ENCODE measurements around the gene SNAPC2.
A peak's percentile ranks its signal among the peaks of the same experiment; 100 is the strongest.
"Not testable (repeated sequence)": the region's sequence is repeated elsewhere in the genome, so short reads cannot be mapped to it uniquely, and the experiment has no call there.

SNAPC2 gene

DNA sequence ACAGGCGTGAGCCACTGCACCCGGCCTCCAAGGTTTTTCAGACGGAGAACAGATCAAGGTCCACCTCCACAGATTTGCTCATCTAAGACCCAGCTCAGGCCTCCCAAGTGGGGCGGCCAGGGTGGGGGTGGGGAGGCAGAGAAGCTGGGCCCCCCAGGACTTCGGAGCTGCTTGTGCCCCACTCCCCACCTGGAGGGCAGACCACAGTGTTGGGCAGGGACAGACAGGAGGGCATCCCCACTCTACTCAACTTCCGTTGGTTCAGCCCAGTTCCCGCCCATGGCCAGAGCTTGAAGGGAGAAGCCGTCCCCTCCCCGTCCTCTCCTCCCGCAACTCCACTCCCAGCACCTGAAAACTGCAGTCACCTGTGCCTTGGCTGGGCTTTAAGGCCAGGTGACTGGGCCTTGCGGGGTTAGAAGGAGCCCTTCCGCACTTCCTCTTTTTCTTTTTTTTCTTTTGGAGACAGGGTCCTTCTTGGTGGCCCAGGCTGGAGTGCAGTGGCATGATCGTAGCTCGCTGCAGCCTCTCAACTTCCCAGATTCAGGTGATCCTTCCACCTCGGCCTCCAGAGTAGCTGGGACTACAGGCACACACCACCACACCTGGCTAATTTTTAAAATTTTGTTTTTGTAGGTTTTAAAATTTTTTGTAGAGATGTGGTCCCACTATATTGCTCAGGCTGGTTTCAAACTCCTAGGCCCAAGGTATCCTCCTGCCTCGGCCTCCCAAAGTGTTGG is 32.6 kb upstream of the SNAPC2 start:
- ChIA-PET POLR2A (interaction anchor here (1.2 to 1.3 kb wide), 3 partner anchors 11 to 33 kb away, joined by 3 to 7 read pairs (median 4); partner anchors contain the start of gene MAP2K7), CTCF (interaction anchor here (1.1 to 2.8 kb wide), 6 partner anchors 14 to 34 kb away, joined by 3 to 13 read pairs (median 5); partner anchors contain the start of gene MAP2K7)
- H3K4me3 ChIP-seq (ENCODE audit: low read depth, low read length), result peak overlapping the region; percentile 83; the same call in 1 of the 2 replicates
- TF ChIP-seq, protein P1, sequence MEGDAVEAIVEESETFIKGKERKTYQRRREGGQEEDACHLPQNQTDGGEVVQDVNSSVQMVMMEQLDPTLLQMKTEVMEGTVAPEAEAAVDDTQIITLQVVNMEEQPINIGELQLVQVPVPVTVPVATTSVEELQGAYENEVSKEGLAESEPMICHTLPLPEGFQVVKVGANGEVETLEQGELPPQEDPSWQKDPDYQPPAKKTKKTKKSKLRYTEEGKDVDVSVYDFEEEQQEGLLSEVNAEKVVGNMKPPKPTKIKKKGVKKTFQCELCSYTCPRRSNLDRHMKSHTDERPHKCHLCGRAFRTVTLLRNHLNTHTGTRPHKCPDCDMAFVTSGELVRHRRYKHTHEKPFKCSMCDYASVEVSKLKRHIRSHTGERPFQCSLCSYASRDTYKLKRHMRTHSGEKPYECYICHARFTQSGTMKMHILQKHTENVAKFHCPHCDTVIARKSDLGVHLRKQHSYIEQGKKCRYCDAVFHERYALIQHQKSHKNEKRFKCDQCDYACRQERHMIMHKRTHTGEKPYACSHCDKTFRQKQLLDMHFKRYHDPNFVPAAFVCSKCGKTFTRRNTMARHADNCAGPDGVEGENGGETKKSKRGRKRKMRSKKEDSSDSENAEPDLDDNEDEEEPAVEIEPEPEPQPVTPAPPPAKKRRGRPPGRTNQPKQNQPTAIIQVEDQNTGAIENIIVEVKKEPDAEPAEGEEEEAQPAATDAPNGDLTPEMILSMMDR (IDR thresholded peaks at IDR 0.05; ENCODE audit: insufficient read depth, low read length, missing control alignments), result no peak
- DNase-seq (ENCODE audit: low read depth, low spot score), result no peak

DNA sequence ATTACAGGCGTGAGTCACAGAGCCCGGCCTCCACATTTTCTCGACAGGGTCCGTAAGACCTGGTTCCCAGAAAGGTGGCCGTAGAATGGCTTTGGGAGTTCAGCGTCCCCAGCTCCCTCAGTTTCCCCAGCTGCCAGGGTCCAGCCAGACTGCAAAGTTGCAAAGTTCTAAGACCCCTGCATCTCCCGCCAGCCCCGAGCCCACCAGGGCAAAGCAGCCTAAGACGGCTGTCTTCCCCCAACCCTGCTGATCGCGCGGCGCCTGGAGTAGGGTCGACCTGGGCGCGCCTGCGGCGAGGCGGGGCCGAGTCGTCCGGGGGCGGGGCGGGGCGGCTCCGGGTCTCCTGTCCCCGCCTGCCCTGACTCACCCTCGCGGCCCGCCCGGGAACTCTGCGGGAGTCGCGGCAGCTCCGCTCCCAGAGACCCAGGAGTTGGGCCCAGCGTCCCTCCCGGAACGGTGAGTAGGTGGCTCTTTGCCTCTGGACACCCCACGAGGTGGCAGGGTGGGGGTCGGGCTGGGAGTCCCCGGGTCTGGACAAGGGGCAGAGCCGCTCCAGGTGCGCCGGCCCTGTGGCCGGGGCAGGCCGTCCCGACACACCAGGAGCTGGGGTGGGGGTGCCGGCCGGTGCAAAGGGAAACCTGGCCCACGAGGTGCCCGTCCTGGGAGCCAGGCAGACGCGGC is 31.9 kb upstream of the SNAPC2 start, which contains the start of gene LRRC8E:
TSS of gene LRRC8E (plus strand) at position 366 of the 681 bp plus-strand sequence. CDS start 7,094 bp downstream, outside the sequence.
- TF ChIP-seq, protein P1 (IDR thresholded peaks at IDR 0.05; ENCODE audit: insufficient read depth, low read length, missing control alignments), result no peak
- ChIA-PET POLR2A (interaction anchor here (0.6 to 1.3 kb wide), 4 partner anchors 9 to 33 kb away, joined by 3 to 7 read pairs (median 4); partner anchors contain the start of gene MAP2K7), CTCF (interaction anchor here (1.2 to 2.3 kb wide), 4 partner anchors 9 to 35 kb away, joined by 3 to 9 read pairs (median 5); no protein-coding TSS in a partner anchor)
- H3K4me3 ChIP-seq (ENCODE audit: low read depth, low read length), result peak within 1 kb of the TSS; percentile 83
- DNase-seq (ENCODE audit: low read depth, low spot score), result no peak

DNA sequence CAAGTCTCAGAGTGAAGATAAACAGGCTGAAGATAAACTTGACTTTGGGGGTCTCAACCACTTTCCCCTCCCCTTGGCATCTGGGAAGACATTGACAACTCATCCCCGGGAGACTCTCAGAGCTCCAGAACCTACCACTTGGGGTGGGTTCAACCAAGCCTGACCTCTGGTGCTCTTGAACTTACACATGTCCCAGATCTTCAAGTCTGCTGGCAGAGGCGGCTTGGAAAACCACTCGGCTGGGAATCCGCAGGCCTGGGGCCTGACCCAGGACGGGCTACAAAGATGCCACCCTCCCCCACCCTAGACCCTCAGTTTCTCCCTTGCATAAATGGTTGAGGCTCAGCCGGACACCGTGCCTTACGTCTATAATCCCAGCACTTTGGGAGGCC is 31.3 kb upstream of the SNAPC2 start:
- POLR2A ChIA-PET, result interaction anchor here (0.6 to 1.3 kb wide), 4 partner anchors 8 to 32 kb away, joined by 3 to 7 read pairs (median 4); partner anchors contain the start of gene MAP2K7
- TF ChIP-seq, protein P1 (IDR thresholded peaks at IDR 0.05; ENCODE audit: insufficient read depth, low read length, missing control alignments), result no peak
- DNase-seq (ENCODE audit: low read depth, low spot score), result no peak
- CTCF ChIA-PET, result interaction anchor here (1.2 to 2.3 kb wide), 4 partner anchors 9 to 35 kb away, joined by 3 to 9 read pairs (median 5); no protein-coding TSS in a partner anchor
- H3K4me3 ChIP-seq (ENCODE audit: low read depth, low read length), result peak overlapping the region; percentile 83

DNA sequence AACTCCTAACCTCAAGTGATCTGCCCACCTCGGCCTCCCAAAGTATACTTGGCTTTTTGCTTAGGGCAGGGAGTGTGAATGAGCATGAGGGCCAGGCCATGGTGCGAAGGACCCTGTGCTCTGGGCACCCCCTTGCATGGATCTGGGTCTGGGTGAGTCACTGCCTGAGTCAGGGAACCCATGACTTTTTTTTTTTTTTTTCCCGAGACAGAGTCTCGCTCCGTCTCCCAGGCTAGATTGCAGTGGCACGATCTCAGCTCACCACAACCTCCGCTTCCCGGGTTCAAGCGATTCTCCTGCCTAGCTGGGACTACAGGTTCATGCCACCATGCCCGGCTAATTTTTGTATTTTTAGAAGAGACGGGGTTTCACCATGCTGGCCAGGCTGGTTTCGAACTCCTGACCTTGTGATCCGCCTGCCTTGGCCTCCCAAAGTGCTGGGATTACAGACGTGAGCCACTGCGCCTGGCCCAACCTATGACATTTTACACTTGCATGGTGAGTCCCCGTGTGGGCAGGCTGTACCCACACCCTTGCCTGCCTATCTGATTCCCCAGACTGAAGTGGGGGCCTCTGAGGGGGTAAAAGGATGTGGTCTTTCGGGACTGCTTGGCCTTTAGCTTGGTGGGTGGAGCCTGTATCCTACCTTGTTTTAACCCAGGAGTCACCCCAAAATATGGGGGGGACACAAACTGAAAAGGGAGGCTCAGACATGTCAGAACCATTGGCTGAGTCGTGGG is 26.6 kb upstream of the SNAPC2 start:
- DNase-seq (ENCODE audit: low read depth, low spot score); H3K4me3 ChIP-seq (ENCODE audit: low read depth, low read length); POLR2A ChIA-PET: not testable (repeated sequence)
- CTCF ChIA-PET, result interaction anchor here (2.5 to 3.3 kb wide), 2 partner anchors 10 to 24 kb away, joined by 8 to 9 read pairs; partner anchors contain the start of gene MAP2K7

DNA sequence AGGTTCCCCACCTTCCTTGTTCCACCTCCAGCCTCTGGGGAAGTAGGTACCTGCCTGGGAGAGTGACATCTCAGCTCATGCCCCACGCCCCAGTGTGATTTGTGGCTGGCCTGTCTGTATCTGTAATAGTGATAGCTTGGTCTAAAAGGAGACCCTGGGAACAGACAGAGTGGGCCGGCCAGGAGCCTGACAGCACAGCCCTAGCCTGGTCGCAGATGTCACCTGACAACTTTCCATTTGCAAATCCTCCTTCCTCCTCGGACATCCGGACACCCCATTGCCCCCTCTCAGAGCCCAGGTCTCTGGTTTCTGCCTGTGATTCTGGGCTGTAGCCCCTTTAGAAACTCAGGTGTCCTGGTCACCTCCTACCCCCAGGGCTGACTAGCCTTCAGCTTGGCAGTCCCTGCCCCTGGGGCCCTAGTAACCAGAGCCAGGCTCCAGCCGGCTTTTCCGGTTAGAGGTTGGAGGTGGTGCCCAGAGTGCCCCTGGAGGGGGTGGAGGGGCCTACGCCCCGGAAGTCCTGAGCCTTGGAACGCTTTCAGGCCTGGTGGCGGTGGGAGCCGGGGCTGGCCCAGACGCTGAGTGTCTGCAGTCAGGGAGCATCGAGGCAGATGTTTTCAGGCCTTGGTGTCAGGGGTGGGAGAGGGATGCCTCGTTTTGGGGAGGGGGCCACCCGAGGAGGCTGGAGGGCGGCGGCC is 25.4 kb upstream of the SNAPC2 start:
- H3K4me3 ChIP-seq (ENCODE audit: low read depth, low read length), result no peak overlapping the region
- ChIA-PET CTCF (interaction anchor here (2.5 kb wide), 1 partner anchor 26 kb away, joined by 8 read pairs; no protein-coding TSS in a partner anchor), POLR2A (no interaction called here)
- TF ChIP-seq, protein P1 (IDR thresholded peaks at IDR 0.05; ENCODE audit: insufficient read depth, low read length, missing control alignments), result no peak
- no peak for DNase-seq (ENCODE audit: low read depth, low spot score)

DNA sequence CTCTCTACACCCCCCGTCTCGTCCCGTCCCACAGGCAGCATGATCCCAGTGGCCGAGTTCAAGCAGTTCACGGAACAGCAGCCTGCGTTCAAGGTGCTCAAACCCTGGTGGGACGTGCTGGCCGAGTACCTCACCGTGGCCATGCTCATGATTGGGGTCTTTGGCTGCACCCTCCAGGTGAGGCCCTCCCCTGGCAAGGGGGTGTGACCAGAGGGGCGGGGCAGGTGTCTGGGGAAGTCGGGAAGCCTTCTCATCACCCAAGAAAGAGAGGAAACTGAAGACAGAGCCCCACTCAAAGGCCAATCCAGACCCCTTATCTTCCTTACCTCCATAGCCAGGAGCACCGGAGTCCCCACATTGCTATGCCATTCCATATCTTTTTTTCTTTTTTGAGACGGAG is 24.6 kb upstream of the SNAPC2 start:
- H3K4me3 ChIP-seq (ENCODE audit: low read depth, low read length), result no peak overlapping the region
- TF ChIP-seq, protein P1 (IDR thresholded peaks at IDR 0.05; ENCODE audit: insufficient read depth, low read length, missing control alignments), result no peak
- no peak for DNase-seq (ENCODE audit: low read depth, low spot score)
- POLR2A ChIA-PET, result no interaction called here
- CTCF ChIA-PET, result no interaction called here

Measured in AG04449 (cell line).